Naive B cell (primary cell): ENCODE results near the gene SPOUT1. TPM values are rescaled to one million over a fixed set of nuclear protein-coding genes. Genes with fewer than 3 reads are reported as not detected.

Source experiments
- polyA plus RNA-seq, 6 donors: library from polyadenylated mRNA; unstranded; fragments of 300-500 nt; fragmentation: Illumina TruSeq; gene quantifications; one replicate each; pipeline ENCODE4 v1.2.3, GENCODE V29; 2021; ENCODE audit warnings: low read depth in 6 of 6

SPOUT1 gene
- polyA plus RNA-seq, 6 donors from 2014 or later = 38.6 to 60.4 (median 52.5) TPM

Other genes with a start within 250 kb of the SPOUT1 start
- gene DYNC2I2, start 172.9 kb downstream of the SPOUT1 start, polyA plus RNA-seq = 10 to 100 TPM; 36.8 to 76.4 (median 49.7) TPM
- 100 to 1,000 TPM; 186 to 306 (median 222) TPM for gene SET, start 140.6 kb downstream of the SPOUT1 start, polyA plus RNA-seq
- under 1 TPM in 5 of 6 donors, not detected in 1; 0.12 to 0.92 (median 0.50) TPM for gene PKN3, start 127.3 kb downstream of the SPOUT1 start, polyA plus RNA-seq
- gene ZDHHC12, start 105.7 kb downstream of the SPOUT1 start, polyA plus RNA-seq = 10 to 100 TPM; 17.9 to 47.6 (median 43.2) TPM
- 10 to 100 TPM; 30.9 to 43.1 (median 33.0) TPM for gene ZER1, start 57.9 kb downstream of the SPOUT1 start, polyA plus RNA-seq
- gene TBC1D13, start 42.5 kb downstream of the SPOUT1 start, polyA plus RNA-seq = 10 to 100 TPM; 23.8 to 39.7 (median 25.6) TPM
- gene ENDOG, start 11.3 kb downstream of the SPOUT1 start, polyA plus RNA-seq = 10 to 100 TPM in 4 of 6 donors, 1 to 10 TPM in 2; 5.0 to 17.8 (median 14.7) TPM
- gene KYAT1, start 52.2 kb upstream of the SPOUT1 start, polyA plus RNA-seq = 1 to 10 TPM; 7.0 to 9.7 (median 8.5) TPM
- 10 to 100 TPM in 5 of 6 donors, 1 to 10 TPM in 1; 8.7 to 25.5 (median 14.6) TPM for gene LRRC8A, start 52.3 kb upstream of the SPOUT1 start, polyA plus RNA-seq
- gene PHYHD1, start 91.2 kb upstream of the SPOUT1 start, polyA plus RNA-seq = under 1 TPM in 2 of 6 donors, not detected in 4; 0.34 to 0.39 TPM
- 10 to 100 TPM in 4 of 6 donors, 1 to 10 TPM in 2; 9.3 to 14.2 (median 10.4) TPM for gene DOLK, start 117.8 kb upstream of the SPOUT1 start, polyA plus RNA-seq
- 10 to 100 TPM; 20.2 to 30.2 (median 24.7) TPM for gene NUP188, start 117.9 kb upstream of the SPOUT1 start, polyA plus RNA-seq
- 10 to 100 TPM; 18.0 to 38.7 (median 30.5) TPM for gene SH3GLB2, start 198.5 kb upstream of the SPOUT1 start, polyA plus RNA-seq
- gene MIGA2, start 206.8 kb upstream of the SPOUT1 start, polyA plus RNA-seq = 10 to 100 TPM in 1 of 6 donors, 1 to 10 TPM in 5; 2.7 to 12.8 (median 6.2) TPM